Adrenal gland (tissue), 5 donors: Measurements from ENCODE around the gene PTAR1.

Source experiments
- POLR2A ChIP-seq, 2 donors: fragments of 450-650 bp; IDR thresholded peaks; one replicate each; pipeline ENCODE4 v1.6.1; 2017; ENCODE audit warnings: antibody characterized with exemption in 2 of 2, mild to moderate bottlenecking in 2 of 2, moderate library complexity in 1 of 2
- TF ChIP-seq, protein P1 (sequence below), 6 experiments: fragments of 450-650 bp in 4 of 6; fragments of 200-600 bp in 2 of 6; sonication (generic) in 1 of 6; IDR thresholded peaks; 1 replicate in 5 of 6; 2 replicates in 1 of 6; pipeline versions ENCODE4 v1.5.1 to v1.8.0; 2016 to 2021; ENCODE audit warnings: antibody characterized with exemption in 6 of 6, mild to moderate bottlenecking in 2 of 6, moderate library complexity in 1 of 6
- donor health status: DM: no; HTN: no; CAD: no.

DNA sequence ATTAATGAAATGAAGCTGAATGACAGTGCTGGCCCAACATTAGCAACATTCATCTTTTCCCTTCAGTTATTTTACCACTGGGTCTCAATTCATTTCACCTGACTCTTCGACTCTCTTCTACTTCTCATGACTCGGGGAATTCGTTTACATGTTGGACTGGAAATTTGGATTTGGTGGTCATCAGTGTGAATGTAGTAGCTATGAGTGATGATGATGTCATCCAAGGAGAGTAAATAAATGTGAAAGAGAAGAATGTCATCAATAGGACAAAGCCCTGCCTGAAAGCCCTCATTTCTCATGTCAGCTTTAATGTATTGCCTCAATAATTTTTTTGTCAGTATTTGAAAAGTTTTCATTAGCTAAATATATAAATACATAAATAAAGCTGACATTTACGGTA is 38.9 kb upstream of the PTAR1 start:
- TF ChIP-seq, protein P1, sequence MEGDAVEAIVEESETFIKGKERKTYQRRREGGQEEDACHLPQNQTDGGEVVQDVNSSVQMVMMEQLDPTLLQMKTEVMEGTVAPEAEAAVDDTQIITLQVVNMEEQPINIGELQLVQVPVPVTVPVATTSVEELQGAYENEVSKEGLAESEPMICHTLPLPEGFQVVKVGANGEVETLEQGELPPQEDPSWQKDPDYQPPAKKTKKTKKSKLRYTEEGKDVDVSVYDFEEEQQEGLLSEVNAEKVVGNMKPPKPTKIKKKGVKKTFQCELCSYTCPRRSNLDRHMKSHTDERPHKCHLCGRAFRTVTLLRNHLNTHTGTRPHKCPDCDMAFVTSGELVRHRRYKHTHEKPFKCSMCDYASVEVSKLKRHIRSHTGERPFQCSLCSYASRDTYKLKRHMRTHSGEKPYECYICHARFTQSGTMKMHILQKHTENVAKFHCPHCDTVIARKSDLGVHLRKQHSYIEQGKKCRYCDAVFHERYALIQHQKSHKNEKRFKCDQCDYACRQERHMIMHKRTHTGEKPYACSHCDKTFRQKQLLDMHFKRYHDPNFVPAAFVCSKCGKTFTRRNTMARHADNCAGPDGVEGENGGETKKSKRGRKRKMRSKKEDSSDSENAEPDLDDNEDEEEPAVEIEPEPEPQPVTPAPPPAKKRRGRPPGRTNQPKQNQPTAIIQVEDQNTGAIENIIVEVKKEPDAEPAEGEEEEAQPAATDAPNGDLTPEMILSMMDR (IDR thresholded peaks at IDR 0.05) = no peak
- no peak for TF ChIP-seq POLR2A (IDR thresholded peaks at IDR 0.05)
